ENCODE data around the gene LRRC4B. TPM values are rescaled to one million over a fixed set of nuclear protein-coding genes. Genes with fewer than 3 reads are reported as not detected.

The LRRC4B gene
- total and polyA plus RNA-seq, 2 of the 13 experiments (the other 11 are each of a cell fraction or from before 2014, with no cell fraction given): not detected

GRCh38 chr19:50513746-50514345 lies 54.4 kb downstream of the LRRC4B start, which contains the start of gene ASPDH (continued):
- TF ChIP-seq SNAPC4 (CRISPR knock-in tag; IDR thresholded peaks at IDR 0.05): no peak
- no peak for TF ChIP-seq ZBTB33 (CRISPR knock-in tag; IDR thresholded peaks at IDR 0.05)
- no peak for TF ChIP-seq ZNF234 (CRISPR knock-in tag; conservative IDR thresholded peaks at IDR 0.05)
- peak; percentile 42; the same call in 1 of the 2 replicates for TF ChIP-seq KAT8 (CRISPR knock-in tag; IDR thresholded peaks at IDR 0.05)
- no peak for TF ChIP-seq MYNN (CRISPR knock-in tag; IDR thresholded peaks at IDR 0.05; ENCODE audit: low read depth)
- no peak for TF ChIP-seq RARA (CRISPR knock-in tag; IDR thresholded peaks at IDR 0.05)
- no peak for TF ChIP-seq RNF219 (CRISPR knock-in tag; IDR thresholded peaks at IDR 0.05)
- TF ChIP-seq SKI (IDR thresholded peaks at IDR 0.05; ENCODE audit: partially characterized antibody): peak; percentile 38
- TF ChIP-seq TBX2 (CRISPR knock-in tag; IDR thresholded peaks at IDR 0.05; ENCODE audit: borderline replicate concordance): no peak
- TF ChIP-seq ZFY (CRISPR knock-in tag; IDR thresholded peaks at IDR 0.05): peak; percentile 67
- peak; percentile 13; the same call in 1 of the 2 replicates for TF ChIP-seq MAX (IDR thresholded peaks at IDR 0.05)
- TF ChIP-seq SOX6 (IDR thresholded peaks at IDR 0.05): no peak
- no peak for TF ChIP-seq SOX6 (CRISPR knock-in tag; IDR thresholded peaks at IDR 0.05)
- TF ChIP-seq ELF4 (CRISPR knock-in tag; IDR thresholded peaks at IDR 0.05; ENCODE audit: borderline replicate concordance): no peak
- no peak for TF ChIP-seq AGO1 (IDR thresholded peaks at IDR 0.05; ENCODE audit: low read depth, low read length, poor library complexity, severe bottlenecking)
- TF ChIP-seq ZNF749 (CRISPR knock-in tag; IDR thresholded peaks at IDR 0.05; ENCODE audit: borderline replicate concordance): no peak
- TF ChIP-seq ZNF891 (CRISPR knock-in tag; IDR thresholded peaks at IDR 0.05): no peak
- peak; percentile 51 to 72; a peak in 3 of 4 replicates for TF ChIP-seq POLR2A (IDR thresholded peaks at IDR 0.05; ENCODE audit: insufficient read depth in 1 of 2, low read depth in 2 of 2, low read length in 2 of 2)
- no peak for TF ChIP-seq ZNF790 (CRISPR knock-in tag; IDR thresholded peaks at IDR 0.05; ENCODE audit: borderline replicate concordance)
- no peak for TF ChIP-seq ZNF335 (CRISPR knock-in tag; IDR thresholded peaks at IDR 0.05)
- TF ChIP-seq SETDB1 (CRISPR knock-in tag; IDR thresholded peaks at IDR 0.05; ENCODE audit: borderline replicate concordance): no peak
- 0 out of 2 replicates have a peak, but pooled peaks have one; percentile 33 for TF ChIP-seq ZBTB7B (CRISPR knock-in tag; IDR thresholded peaks at IDR 0.05)

Data from HepG2 (cell line).